SU-DHL-6 (cell line): ENCODE measurements around the gene TICRR.

Experiments used
- EZH2phosphoT487 ChIP-seq: fragments of 200-600 bp; sonication (generic), shearing (Covaris generic); conservative IDR thresholded peaks from 2 replicates; pipeline ENCODE4 v1.6.1; 2018; ENCODE audit warnings: mild to moderate bottlenecking, antibody characterized with exemption, low read length, moderate library complexity, mixed read lengths
- TF ChIP-seq, protein P1 (sequence below): fragments of 200-600 bp; sonication (generic); IDR thresholded peaks from one replicate; pipeline ENCODE4 v1.5.1; 2017; ENCODE audit warnings: antibody characterized with exemption, mild to moderate bottlenecking, low read length, moderate library complexity; ENCODE audit not compliant: insufficient read depth, poor library complexity, severe bottlenecking

DNA sequence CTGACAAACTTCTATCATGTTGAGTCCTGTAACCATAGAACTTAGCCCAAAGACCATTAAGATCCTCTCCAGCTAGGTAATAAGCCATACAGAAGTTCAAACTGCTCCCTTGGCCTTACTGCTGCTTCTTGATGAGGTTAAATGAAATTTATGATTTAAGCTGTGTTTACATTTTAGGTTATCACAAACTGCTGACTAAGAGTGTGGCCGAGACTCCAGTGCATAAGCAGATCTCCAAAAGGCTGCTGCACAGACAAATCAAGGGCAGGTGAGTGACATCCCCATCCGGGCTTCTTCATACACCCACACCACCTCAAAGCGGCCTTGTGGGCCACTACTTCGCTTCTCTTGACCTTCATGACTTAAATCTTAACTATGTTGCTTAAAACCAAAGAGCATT, 41.0 kb downstream of the TICRR start:
- TF ChIP-seq EZH2phosphoT487: no peak
- TF ChIP-seq, protein P1, sequence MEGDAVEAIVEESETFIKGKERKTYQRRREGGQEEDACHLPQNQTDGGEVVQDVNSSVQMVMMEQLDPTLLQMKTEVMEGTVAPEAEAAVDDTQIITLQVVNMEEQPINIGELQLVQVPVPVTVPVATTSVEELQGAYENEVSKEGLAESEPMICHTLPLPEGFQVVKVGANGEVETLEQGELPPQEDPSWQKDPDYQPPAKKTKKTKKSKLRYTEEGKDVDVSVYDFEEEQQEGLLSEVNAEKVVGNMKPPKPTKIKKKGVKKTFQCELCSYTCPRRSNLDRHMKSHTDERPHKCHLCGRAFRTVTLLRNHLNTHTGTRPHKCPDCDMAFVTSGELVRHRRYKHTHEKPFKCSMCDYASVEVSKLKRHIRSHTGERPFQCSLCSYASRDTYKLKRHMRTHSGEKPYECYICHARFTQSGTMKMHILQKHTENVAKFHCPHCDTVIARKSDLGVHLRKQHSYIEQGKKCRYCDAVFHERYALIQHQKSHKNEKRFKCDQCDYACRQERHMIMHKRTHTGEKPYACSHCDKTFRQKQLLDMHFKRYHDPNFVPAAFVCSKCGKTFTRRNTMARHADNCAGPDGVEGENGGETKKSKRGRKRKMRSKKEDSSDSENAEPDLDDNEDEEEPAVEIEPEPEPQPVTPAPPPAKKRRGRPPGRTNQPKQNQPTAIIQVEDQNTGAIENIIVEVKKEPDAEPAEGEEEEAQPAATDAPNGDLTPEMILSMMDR: no peak
